Mononuclear cell (primary cell): ENCODE data around the gene DNAI1. TPM values are rescaled to one million over a fixed set of nuclear protein-coding genes. Genes with fewer than 3 reads are reported as not detected.

Source experiments
- H3K27me3 ChIP-seq: 2 replicates; pipeline ENCODE4 v1.6.0; 2011; ENCODE audit warnings: low read length, control low read depth; ENCODE audit not compliant: insufficient read depth
- H3K4me1 ChIP-seq: 2 replicates; pipeline ENCODE4 v1.5.1; 2011; ENCODE audit warnings: mild to moderate bottlenecking, low read length, control low read depth; ENCODE audit not compliant: insufficient read depth
- H3K4me3 ChIP-seq: 2 replicates; pipeline ENCODE4 v1.5.1; 2011; ENCODE audit warnings: mild to moderate bottlenecking, low read length, moderate library complexity
- H3K9me3 ChIP-seq: 2 replicates; pipeline ENCODE4 v1.5.1; 2011; ENCODE audit warnings: low read depth, mild to moderate bottlenecking, control low read depth, low read length
- total RNA-seq: library from RNA; depleted of rRNA; stranded (reverse); fragments of >200 nt; gene quantifications from one replicate; pipeline ENCODE4 v1.2.3, GENCODE V29; 2012

DNAI1 gene
- total RNA-seq, 1 donor, result not detected

- Histone ChIP-seq H3K27me3 (no peaks in the 10 kb centered on the region), H3K4me1 (peaks cover 8% of the 10 kb centered on the region), H3K9me3 (no peaks in the 10 kb centered on the region), H3K4me3 (no peak overlapping the region)
Measured at GRCh38 chr9:34440017-34440416, 18.6 kb upstream of the DNAI1 start.

DNA sequence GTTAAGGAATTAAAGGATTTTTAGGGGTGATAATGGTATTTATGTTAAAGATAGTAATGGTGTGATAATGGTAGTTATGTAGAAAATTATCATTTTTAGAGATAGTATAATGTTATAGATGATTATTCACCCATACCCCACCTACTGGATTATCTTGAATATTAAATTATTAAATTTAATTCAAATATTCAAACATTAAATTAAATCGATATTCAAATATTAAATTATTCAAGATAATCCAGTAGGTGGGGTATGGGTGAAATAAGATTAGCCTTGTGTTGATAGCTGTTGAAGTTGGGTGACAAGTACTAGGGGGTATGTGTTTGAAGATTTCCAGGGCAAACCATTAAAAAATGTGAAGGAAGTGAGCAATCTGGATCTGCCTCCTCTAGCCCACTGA, 15.8 kb upstream of the DNAI1 start:
- no peaks in the 10 kb centered on the region for H3K27me3 ChIP-seq
- H3K4me3 ChIP-seq, result no peak overlapping the region
- H3K4me1 ChIP-seq, result peaks cover 8% of the 10 kb centered on the region
- H3K9me3 ChIP-seq, result no peaks in the 10 kb centered on the region

DNA sequence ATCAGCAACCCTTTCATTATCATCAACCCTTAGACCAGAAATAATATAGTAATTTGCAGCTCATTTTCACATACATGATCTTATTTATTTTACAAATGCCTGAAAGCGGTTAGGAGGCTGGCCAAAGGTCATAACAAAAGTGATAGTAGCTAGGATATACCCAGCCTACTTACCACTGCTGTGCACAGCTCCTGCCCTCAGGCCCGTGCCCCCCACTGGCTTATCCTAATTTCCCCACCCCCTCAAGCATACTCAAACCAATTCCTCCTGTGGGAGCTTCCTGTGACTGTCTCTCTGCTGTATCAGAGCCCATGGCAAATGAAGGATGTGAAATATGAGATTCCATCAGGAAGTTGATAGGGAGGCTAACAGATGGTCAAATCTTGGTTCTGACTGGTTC, 15.1 kb upstream of the DNAI1 start:
- no peaks in the 10 kb centered on the region for H3K27me3 ChIP-seq
- peaks cover 8% of the 10 kb centered on the region for H3K4me1 ChIP-seq
- no peaks in the 10 kb centered on the region for H3K9me3 ChIP-seq
- no peak overlapping the region for H3K4me3 ChIP-seq

DNA sequence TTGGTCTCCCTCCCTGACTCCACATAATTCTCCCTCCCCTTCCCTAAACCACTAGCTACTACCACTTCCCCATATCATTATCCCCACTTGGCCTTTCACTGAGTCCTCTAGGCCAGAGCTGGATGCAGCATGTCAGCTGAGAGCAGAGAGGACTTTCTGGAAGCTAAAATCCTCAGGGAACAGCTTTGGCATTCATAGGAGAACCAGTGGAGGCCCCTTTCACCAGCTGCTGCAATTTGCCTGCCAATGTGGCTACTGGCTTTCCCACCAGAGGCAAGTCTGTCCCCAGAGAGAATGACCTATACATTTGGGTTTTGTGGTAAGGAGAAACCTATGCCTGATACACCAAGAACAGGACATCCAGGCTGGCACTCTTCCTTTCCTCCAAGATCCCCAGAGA, 14.6 kb upstream of the DNAI1 start:
- Histone ChIP-seq H3K4me1 (peaks cover 8% of the 10 kb centered on the region), H3K4me3 (no peak overlapping the region), H3K9me3 (no peaks in the 10 kb centered on the region), H3K27me3 (no peaks in the 10 kb centered on the region)

GRCh38 chr9:34446468-34446891, 12.1 kb upstream of the DNAI1 start:
- peaks cover under 1% of the 10 kb centered on the region for H3K4me1 ChIP-seq

GRCh38 chr9:34446951-34447350, 11.7 kb upstream of the DNAI1 start:
- Histone ChIP-seq H3K9me3 (no peaks in the 10 kb centered on the region), H3K4me1 (no peaks in the 10 kb centered on the region), H3K4me3 (no peak overlapping the region), H3K27me3 (no peaks in the 10 kb centered on the region)

More at GRCh38 chr9:34446468-34446891, 12.1 kb upstream of the DNAI1 start:
- Histone ChIP-seq H3K9me3 (no peaks in the 10 kb centered on the region), H3K4me3 (no peak overlapping the region), H3K27me3 (no peaks in the 10 kb centered on the region)

DNA sequence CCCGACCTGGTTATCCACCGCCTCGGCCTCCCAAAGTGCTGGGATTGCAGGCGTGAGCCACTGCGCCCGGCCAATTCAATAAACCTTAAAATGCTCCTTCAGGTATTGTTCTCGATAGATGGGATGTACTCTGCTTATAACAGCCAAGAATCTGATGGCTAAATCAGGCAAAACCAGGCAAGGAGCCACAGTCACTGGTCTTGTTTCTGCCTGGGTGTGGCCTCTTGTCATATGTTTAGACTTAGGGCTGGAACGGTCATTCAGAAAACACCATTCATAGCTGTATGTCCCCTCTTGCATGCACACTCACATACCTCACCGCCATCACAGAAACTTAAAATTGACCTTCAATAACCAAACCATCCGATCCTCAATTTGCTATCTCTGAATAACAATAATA, 8.0 kb upstream of the DNAI1 start:
- no peaks in the 10 kb centered on the region for H3K9me3 ChIP-seq
- no peaks in the 10 kb centered on the region for H3K4me1 ChIP-seq
- H3K4me3 ChIP-seq, result no peak overlapping the region
- no peaks in the 10 kb centered on the region for H3K27me3 ChIP-seq

DNA sequence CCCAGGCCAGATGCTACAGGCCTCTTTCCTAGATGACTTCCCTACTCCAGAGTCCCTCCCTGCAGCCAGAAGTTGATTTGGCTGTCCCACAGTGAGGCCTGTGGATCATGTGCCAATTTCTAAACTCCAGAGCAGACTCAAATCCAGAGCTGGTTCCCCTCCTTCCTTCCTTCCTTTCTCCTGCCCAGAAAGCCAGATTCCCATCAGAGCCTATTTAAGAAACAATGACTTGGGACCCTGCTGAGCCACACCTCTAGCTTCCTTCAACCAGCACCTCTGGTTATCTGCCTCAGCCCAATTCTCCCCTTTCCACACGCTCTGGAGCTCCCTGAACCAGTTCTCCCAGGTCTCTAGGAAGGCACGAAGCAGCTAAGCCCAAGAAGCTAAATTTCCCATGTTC, 7.5 kb upstream of the DNAI1 start:
- Histone ChIP-seq H3K9me3 (no peaks in the 10 kb centered on the region), H3K27me3 (no peaks in the 10 kb centered on the region), H3K4me3 (no peak overlapping the region), H3K4me1 (peaks cover 4% of the 10 kb centered on the region)

- H3K4me3 ChIP-seq, result no peak overlapping the region
- H3K9me3 ChIP-seq, result no peaks in the 10 kb centered on the region
- no peaks in the 10 kb centered on the region for H3K27me3 ChIP-seq
- peaks cover 7% of the 10 kb centered on the region for H3K4me1 ChIP-seq
Measured at GRCh38 chr9:34451545-34451944, 7.1 kb upstream of the DNAI1 start.

- Histone ChIP-seq H3K4me1 (peaks cover 16% of the 10 kb centered on the region), H3K4me3 (no peak overlapping the region), H3K9me3 (no peaks in the 10 kb centered on the region), H3K27me3 (no peaks in the 10 kb centered on the region)
Measured at GRCh38 chr9:34452568-34452967, 6.0 kb upstream of the DNAI1 start.

- Histone ChIP-seq H3K9me3 (no peaks in the 10 kb centered on the region), H3K4me3 (no peak overlapping the region), H3K27me3 (no peaks in the 10 kb centered on the region), H3K4me1 (peaks cover 24% of the 10 kb centered on the region)
Measured at GRCh38 chr9:34454571-34455065, 4.0 kb upstream of the DNAI1 start.

DNA sequence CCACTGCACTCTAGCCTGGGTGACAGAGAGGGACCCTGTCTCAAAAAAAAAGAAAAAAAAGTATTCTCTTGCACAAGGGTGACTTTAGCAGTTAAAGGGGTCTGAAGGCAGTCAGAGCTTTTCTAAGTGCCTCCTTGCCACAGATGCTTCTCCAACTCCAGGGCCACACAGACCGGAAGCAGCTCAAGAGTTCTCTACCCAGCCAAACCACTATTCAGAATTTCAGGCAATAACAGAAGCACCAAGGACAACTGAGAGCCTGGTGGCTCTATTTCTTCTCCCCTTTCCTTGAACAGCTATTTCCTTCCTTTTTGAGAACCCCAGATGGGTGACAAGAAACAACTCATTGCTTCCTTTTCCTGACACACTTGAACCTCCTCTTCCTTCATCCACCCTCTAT, 2.5 kb upstream of the DNAI1 start:
- Histone ChIP-seq H3K27me3 (no peaks in the 10 kb centered on the region), H3K4me1 (peaks cover 24% of the 10 kb centered on the region), H3K4me3 (no peak overlapping the region), H3K9me3 (no peaks in the 10 kb centered on the region)

DNA sequence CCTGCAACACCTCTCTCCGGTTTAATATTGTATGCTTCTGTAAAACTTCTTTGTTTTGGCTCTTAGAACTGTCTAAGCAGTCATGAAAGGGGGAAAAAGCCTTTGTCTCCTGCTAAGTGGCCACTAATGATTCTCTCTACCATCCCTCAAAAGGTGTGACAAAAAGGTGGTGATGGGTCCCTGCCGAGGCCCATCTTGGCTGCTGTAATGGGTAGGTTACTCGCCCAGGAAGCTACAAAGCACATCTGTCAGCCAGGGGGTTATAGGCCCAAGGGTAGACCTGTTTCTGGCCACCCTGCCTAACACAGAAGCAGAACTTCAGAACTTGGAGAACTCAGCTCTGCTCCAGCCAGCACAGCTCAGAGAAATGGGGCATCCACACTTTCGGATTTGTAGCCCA, 1.9 kb upstream of the DNAI1 start:
- Histone ChIP-seq H3K9me3 (no peaks in the 10 kb centered on the region), H3K4me1 (peaks cover 24% of the 10 kb centered on the region), H3K4me3 (no peak overlapping the region)

GRCh38 chr9:34457266-34458012, 1.2 kb upstream of the DNAI1 start:
- Histone ChIP-seq H3K4me1 (peaks cover 24% of the 10 kb centered on the region), H3K27me3 (peaks cover 4% of the 10 kb centered on the region), H3K9me3 (no peaks in the 10 kb centered on the region), H3K4me3 (peak overlapping the region; percentile 46)

More for the DNA sequence above, 1.9 kb upstream of the DNAI1 start:
- peaks cover 4% of the 10 kb centered on the region for H3K27me3 ChIP-seq

- Histone ChIP-seq H3K4me3 (peak overlapping the region; percentile 8), H3K9me3 (no peaks in the 10 kb centered on the region), H3K27me3 (peaks cover 4% of the 10 kb centered on the region), H3K4me1 (peaks cover 24% of the 10 kb centered on the region)
Measured at GRCh38 chr9:34458959-34459340, 345 bp downstream of the DNAI1 start.

- Histone ChIP-seq H3K9me3 (no peaks in the 10 kb centered on the region), H3K4me1 (peaks cover 24% of the 10 kb centered on the region), H3K27me3 (peaks cover 4% of the 10 kb centered on the region), H3K4me3 (no peak overlapping the region)
Measured at GRCh38 chr9:34459356-34459755, 751 bp downstream of the DNAI1 start.
